ENCODE measurements around the gene TEX19.
"Not testable (repeated sequence)": the region's sequence is repeated elsewhere in the genome, so short reads cannot be mapped to it uniquely, and the experiment has no call there.

The TEX19 gene

DNA sequence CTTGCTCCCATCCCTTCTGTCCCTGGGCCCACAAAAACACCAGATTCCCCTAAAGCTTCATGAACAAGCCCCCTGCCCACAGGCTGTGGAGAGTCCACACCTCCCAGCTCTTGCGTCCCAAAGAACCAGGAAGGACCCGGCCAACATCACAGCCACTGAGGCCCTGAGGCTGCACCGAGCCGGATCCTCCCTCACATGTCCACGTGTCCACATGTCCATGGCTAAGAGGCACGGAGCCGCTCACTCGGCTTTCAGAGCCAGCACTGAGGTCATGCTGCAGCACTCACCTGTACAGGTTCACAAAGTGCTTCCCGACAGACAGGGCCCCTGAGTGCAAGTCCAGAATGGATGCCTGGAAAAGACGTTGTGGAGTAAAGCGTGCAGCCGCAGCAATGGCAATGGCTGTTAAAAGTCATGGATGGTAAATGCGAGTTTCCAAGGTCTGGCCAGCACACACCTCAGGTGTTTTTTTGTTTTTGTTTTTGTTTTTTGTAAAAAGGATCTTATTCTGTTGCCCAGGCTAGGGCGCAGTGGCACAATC is 47.2 kb downstream of the TEX19 start:
- CTCF ChIA-PET: interaction anchor here (1.4 to 1.5 kb wide), 3 partner anchors 8 to 55 kb away, joined by 3 to 5 read pairs (median 3); no protein-coding TSS in a partner anchor
- POLR2A ChIA-PET: no interaction called here
- no peak for DNase-seq (ENCODE audit: extremely low spot score)
- TF ChIP-seq, protein P1, sequence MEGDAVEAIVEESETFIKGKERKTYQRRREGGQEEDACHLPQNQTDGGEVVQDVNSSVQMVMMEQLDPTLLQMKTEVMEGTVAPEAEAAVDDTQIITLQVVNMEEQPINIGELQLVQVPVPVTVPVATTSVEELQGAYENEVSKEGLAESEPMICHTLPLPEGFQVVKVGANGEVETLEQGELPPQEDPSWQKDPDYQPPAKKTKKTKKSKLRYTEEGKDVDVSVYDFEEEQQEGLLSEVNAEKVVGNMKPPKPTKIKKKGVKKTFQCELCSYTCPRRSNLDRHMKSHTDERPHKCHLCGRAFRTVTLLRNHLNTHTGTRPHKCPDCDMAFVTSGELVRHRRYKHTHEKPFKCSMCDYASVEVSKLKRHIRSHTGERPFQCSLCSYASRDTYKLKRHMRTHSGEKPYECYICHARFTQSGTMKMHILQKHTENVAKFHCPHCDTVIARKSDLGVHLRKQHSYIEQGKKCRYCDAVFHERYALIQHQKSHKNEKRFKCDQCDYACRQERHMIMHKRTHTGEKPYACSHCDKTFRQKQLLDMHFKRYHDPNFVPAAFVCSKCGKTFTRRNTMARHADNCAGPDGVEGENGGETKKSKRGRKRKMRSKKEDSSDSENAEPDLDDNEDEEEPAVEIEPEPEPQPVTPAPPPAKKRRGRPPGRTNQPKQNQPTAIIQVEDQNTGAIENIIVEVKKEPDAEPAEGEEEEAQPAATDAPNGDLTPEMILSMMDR (IDR thresholded peaks at IDR 0.05; ENCODE audit: control extremely low read depth, extremely low read depth, low read depth, missing control alignments): no peak

DNA sequence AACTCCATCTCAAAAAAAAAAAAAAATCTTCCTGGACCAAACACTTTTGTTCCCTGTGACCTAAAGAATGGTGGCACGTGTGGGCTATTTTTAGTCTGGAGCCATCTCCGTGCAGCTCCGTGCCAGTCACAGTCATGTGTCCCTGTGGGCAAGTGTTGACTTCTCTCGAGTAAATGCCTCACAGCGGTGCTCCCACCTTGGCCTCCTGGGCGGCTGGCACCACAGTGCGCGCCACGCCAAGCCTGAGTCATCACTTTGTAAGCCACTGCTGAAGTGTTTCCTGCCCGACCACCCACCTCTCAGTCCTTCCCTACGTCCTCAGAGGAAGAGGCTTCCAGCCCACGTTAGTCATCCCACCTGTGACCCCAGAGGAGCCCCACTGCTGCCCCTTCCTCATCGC is 48.2 kb downstream of the TEX19 start:
- ChIA-PET CTCF (interaction anchor here (1.2 to 1.6 kb wide), 2 partner anchors 10 to 17 kb away, joined by 3 to 6 read pairs; no protein-coding TSS in a partner anchor), POLR2A (no interaction called here)
- DNase-seq (ENCODE audit: extremely low spot score): no peak
- TF ChIP-seq, protein P1 (IDR thresholded peaks at IDR 0.05; ENCODE audit: control extremely low read depth, extremely low read depth, low read depth, missing control alignments): no peak

DNA sequence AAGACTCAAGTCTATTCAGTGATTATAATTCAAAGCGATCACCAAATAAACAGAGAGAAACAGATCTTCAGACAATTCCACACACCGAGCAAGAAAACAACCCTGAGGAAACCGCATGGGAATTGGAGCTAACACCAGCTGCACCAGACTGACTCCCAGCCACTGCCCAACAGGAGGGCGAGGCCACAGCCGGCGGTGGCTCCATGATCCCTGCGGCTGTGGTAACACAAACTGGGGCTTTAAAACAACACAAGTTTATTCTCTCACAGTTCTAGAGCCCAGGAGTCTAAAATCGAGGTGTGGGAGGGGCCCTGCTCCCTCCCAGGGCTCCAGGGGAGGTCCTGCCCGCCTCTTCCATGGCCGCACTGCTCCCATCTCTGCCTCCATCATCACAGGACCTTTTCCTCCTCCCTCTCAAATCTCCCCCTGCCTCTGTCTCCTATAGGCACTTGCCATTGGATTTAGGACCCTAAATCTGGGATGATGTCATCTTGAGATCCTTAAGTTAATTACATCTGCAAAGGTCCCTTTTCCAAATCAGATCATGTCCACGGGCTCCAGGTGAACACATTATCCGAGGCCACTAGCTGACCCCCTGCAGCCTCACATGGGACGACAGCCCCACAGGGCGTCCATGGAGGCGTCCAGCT is 49.4 kb downstream of the TEX19 start:
- DNase-seq (ENCODE audit: extremely low spot score): no peak
- CTCF ChIA-PET: interaction anchor here (0.8 to 2.8 kb wide), 5 partner anchors 9 to 58 kb away, joined by 3 to 13 read pairs (median 5); no protein-coding TSS in a partner anchor
- POLR2A ChIA-PET: interaction anchor here (0.7 kb wide), 1 partner anchor 9 kb away, joined by 3 read pairs; the partner anchor contains the start of gene HEXD
- TF ChIP-seq, protein P1 (IDR thresholded peaks at IDR 0.05; ENCODE audit: control extremely low read depth, extremely low read depth, low read depth, missing control alignments): no peak

DNA sequence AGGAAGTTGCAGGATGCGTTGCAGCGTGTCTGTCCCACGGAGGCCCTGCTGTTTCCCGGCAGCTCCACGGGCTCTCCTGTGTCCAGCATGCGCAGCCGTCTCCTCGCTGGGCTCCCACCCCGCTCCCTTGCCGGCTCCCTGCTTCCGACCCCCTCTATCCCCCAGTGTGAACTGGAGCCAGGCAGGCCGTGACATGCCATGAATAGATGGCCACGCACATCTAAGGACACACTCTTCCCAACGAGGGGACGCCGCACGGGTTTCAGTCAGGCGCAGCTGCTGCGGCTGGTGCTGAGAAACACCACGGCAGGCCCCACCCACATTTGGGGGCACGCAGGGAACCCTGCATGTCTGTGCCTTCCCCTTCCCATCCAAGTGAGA is 49.9 kb downstream of the TEX19 start:
- no peak for DNase-seq (ENCODE audit: extremely low spot score)
- CTCF ChIA-PET: interaction anchor here (1.4 to 2.8 kb wide), 5 partner anchors 19 to 144 kb away, joined by 3 to 13 read pairs (median 4); no protein-coding TSS in a partner anchor
- TF ChIP-seq, protein P1 (IDR thresholded peaks at IDR 0.05; ENCODE audit: control extremely low read depth, extremely low read depth, low read depth, missing control alignments): no peak
- POLR2A ChIA-PET: interaction anchor here (0.7 kb wide), 1 partner anchor 9 kb away, joined by 3 read pairs; the partner anchor contains the start of gene HEXD

DNA sequence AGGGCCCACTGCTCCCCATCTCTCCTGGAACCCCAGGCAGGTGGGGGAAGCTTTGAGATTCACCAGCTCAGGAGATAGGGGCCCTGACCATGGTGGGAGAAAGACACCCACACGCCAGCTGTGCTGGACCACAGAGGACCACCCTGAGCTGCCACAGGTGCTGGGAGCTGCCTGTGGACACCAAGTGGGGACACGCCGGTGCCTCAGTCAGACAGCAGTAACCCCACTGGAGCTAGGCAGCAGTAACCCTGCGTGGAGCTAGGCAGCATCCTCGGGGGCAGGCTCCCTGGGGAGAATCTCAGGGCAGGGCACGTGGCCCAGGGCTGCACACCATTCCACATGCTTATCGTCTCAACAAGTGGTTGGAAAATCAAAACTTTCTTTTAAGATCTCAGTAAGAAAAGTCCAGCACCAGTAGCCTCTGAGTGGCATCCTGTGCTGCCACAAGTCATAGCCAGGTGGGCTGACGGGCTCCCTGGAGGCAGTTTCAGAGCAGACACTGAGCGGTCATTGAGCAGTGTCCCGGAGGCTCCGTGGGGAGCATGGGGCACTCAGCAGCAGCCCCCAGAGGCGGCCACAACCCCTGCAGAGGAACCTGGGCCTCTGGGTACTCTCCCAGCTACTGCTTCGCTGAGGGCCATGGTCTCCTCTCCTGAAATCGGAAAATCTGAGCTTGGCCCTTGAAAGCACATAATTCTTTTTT is 51.1 kb downstream of the TEX19 start:
- POLR2A ChIA-PET: interaction anchor here (0.6 kb wide), 1 partner anchor 154 kb away, joined by 3 read pairs; no protein-coding TSS in a partner anchor
- TF ChIP-seq, protein P1 (IDR thresholded peaks at IDR 0.05; ENCODE audit: control extremely low read depth, extremely low read depth, low read depth, missing control alignments): no peak
- CTCF ChIA-PET: interaction anchor here (1.0 to 2.8 kb wide), 8 partner anchors 17 to 371 kb away, joined by 3 to 13 read pairs (median 4); no protein-coding TSS in a partner anchor
- no peak for DNase-seq (ENCODE audit: extremely low spot score)

DNA sequence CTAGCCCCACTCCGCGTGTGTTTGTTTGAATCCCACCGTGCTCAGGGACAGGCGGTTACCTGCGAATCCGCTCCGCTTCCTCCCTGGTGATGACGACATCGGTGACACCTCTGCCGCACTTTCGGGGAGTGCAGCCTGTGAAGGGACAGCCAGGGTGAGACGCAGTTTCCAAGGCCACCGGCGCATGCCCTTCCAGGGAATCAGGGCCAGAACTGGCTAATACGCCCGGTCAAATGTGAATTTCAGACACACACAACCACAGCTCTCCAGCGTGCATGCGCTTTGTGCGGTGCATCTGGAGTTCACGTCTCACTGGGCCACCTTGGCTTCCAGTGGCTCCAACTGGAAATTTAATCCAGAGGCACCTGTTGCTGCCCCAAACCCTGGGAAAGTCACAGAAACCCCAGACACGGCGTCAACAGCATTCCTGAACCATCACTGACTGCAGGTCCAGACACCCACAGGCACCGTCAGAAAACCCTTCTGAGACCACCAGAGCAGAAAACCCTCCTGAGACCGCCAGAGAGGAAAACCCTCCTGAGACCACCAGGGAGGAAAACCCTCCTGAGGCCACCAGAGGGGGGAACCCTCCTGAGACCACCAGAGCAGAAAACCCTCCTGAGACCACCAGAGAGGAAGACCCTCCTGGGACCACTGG is 52.5 kb downstream of the TEX19 start:
- ChIA-PET POLR2A (interaction anchor here (0.6 kb wide), 1 partner anchor 10 kb away, joined by 3 read pairs; no protein-coding TSS in a partner anchor), CTCF (interaction anchor here (1.0 to 3.8 kb wide), 5 partner anchors 16 to 370 kb away, joined by 3 to 19 read pairs (median 8); no protein-coding TSS in a partner anchor)
- TF ChIP-seq, protein P1 (IDR thresholded peaks at IDR 0.05; ENCODE audit: control extremely low read depth, extremely low read depth, low read depth, missing control alignments): no peak
- DNase-seq (ENCODE audit: extremely low spot score): no peak

DNA sequence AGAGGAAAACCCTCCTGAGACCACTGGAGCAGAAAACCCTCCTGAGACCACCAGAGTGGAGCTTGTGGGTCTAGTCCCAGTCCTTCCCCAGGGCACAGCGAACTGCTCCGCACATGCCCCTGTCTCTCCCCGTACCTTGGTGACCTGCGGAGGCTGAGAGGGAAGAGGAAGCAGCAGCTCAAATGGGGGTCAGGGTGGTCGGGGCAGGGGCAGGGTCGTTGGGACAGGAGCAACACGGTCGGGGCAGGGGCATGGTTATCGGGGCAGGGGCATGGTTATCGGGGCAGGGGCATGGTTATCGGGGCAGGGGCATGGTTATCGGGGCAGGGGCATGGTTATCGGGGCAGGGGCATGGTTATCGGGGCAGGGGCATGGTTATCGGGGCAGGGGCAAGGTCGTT is 53.0 kb downstream of the TEX19 start:
- ChIA-PET POLR2A (interaction anchor here (0.6 kb wide), 1 partner anchor 10 kb away, joined by 3 read pairs; no protein-coding TSS in a partner anchor), CTCF (interaction anchor here (2.1 to 3.8 kb wide), 2 partner anchors 59 to 62 kb away, joined by 8 to 19 read pairs; no protein-coding TSS in a partner anchor)
- not testable (repeated sequence) for DNase-seq (ENCODE audit: extremely low spot score)

Data from GM10248 (cell line).